A549 (cell line): ENCODE results near the gene ELK1. TPM values are rescaled to one million over a fixed set of nuclear protein-coding genes. Genes with fewer than 3 reads are reported as not detected.

Source experiments
- ATAC-seq, 2 experiments: fragments of 200-7000 bp in 1 of 2; fragments of >200 bp in 1 of 2; cut with Nextera tagmentation in 1 of 2; cut with Tn5 transposase in 1 of 2; 3 replicates each; pipeline versions ENCODE4 v1.8.0 to v1.9.1; 2018 to 2020; ENCODE audit warnings: mild to moderate bottlenecking in 1 of 2, moderate library complexity in 1 of 2
- CTCF ChIA-PET: fragments of 300-600 bp; sonication (Branson Sonifier 250); formaldehyde crosslinking; extraction: SDS; loops from one replicate; lab custom pipeline; 2021; ENCODE audit warnings: antibody characterized with exemption, inconsistent platforms; lab: Yijun Ruan, JAX
- POLR2A ChIA-PET: fragments of 350-600 bp; formaldehyde crosslinking; extraction: SDS; loops from one replicate; lab custom pipeline; 2021; ENCODE audit warnings: antibody characterized with exemption, inconsistent platforms; lab: Yijun Ruan, JAX
- DNase-seq, 2 experiments: peaks; one replicate each; pipeline versions ENCODE4 v3.0.0 to v3.0.0-alpha.2; 2011 to 2016; ENCODE audit warnings: low read depth in 1 of 2, low spot score in 1 of 2
- FAIRE-seq: peaks from 2 replicates; lab custom pipeline; 2011; peaks lifted over from hg19 to GRCh38; lab: Jason Lieb, UNC
- H3K27ac ChIP-seq, 2 experiments: fragments of >200 bp; sonication (Bioruptor Twin); formaldehyde crosslinking; 3 replicates each; pipeline ENCODE4 v1.5.1; 2016 to 2017
- H3K4me1 ChIP-seq: fragments of >200 bp; sonication (Bioruptor Twin); formaldehyde crosslinking; 3 replicates; pipeline ENCODE4 v1.6.1; 2016
- H3K4me2 ChIP-seq: fragments of >200 bp; sonication (Bioruptor Twin); formaldehyde crosslinking; 3 replicates; pipeline ENCODE4 v1.6.1; 2016
- H3K4me3 ChIP-seq: fragments of >200 bp; sonication (Bioruptor Twin); formaldehyde crosslinking; 3 replicates; pipeline ENCODE4 v1.5.1; 2016
- H3K9me3 ChIP-seq: fragments of >200 bp; sonication (Bioruptor Twin); formaldehyde crosslinking; 3 replicates; pipeline ENCODE4 v1.6.1; 2016
- BCL3 ChIP-seq: fragments of >200 bp; sonication (Bioruptor Twin); formaldehyde crosslinking; IDR thresholded peaks from 3 replicates; pipeline ENCODE4 v1.6.1; 2016
- CBX8 ChIP-seq: fragments of 200-600 bp; sonication (generic); IDR thresholded peaks from 2 replicates; pipeline ENCODE4 v1.6.1; 2016
- CHD2 ChIP-seq: fragments of 150-350 bp; IDR thresholded peaks from 2 replicates; pipeline ENCODE4 v1.6.1; 2014; ENCODE audit warnings: low read length; ENCODE audit not compliant: partially characterized antibody
- EHF ChIP-seq: fragments of 250-450 bp; sonication (Bioruptor Pico); IDR thresholded peaks from 2 replicates; pipeline ENCODE4 v1.5.0; 2020; ENCODE audit warnings: mild to moderate bottlenecking
- EHMT2 ChIP-seq: fragments of 200-600 bp; sonication (generic); IDR thresholded peaks from 2 replicates; pipeline ENCODE4 v1.6.1; 2016; ENCODE audit warnings: antibody characterized with exemption, low read depth, mild to moderate bottlenecking, moderate library complexity
- FOSB ChIP-seq: fragments of 250-450 bp; sonication (Bioruptor Pico); IDR thresholded peaks from 2 replicates; pipeline ENCODE4 v1.5.0; 2020; ENCODE audit warnings: mild to moderate bottlenecking, moderate library complexity
- FOSL2 ChIP-seq, 2 experiments: fragments of 450-650 bp in 1 of 2; fragments of >200 bp in 1 of 2; sonication (Bioruptor Twin) in 1 of 2; formaldehyde crosslinking; IDR thresholded peaks; 2 replicates each; pipeline versions ENCODE4 v1.5.0 to v1.6.1; 2016 to 2020; ENCODE audit warnings: mild to moderate bottlenecking in 1 of 2, moderate library complexity in 1 of 2
- GATA3 ChIP-seq: IDR thresholded peaks from 2 replicates; pipeline ENCODE4 v1.6.1; 2012; ENCODE audit warnings: borderline replicate concordance
- HEYL ChIP-seq: fragments of 250-450 bp; sonication (Bioruptor Pico); IDR thresholded peaks from 2 replicates; pipeline ENCODE4 v1.8.0; 2021; ENCODE audit warnings: mild to moderate bottlenecking, moderate library complexity
- JUN ChIP-seq, 2 experiments: fragments of >200 bp; sonication (Bioruptor Twin); formaldehyde crosslinking; IDR thresholded peaks; 2 replicates in 1 of 2; 3 replicates in 1 of 2; pipeline ENCODE4 v1.6.1; 2016 to 2017
- JUNB ChIP-seq: fragments of >200 bp; sonication (Bioruptor Twin); formaldehyde crosslinking; IDR thresholded peaks from 2 replicates; pipeline ENCODE4 v1.6.1; 2016
- KDM1A ChIP-seq: fragments of 200-600 bp; sonication (generic); IDR thresholded peaks from 2 replicates; pipeline ENCODE4 v1.6.1; 2016; ENCODE audit warnings: low read depth, mild to moderate bottlenecking
- KDM5A ChIP-seq: fragments of 200-600 bp; sonication (generic); IDR thresholded peaks from 2 replicates; pipeline ENCODE4 v1.6.1; 2016; ENCODE audit warnings: antibody characterized with exemption, mild to moderate bottlenecking
- MAFK ChIP-seq: fragments of 450-650 bp; IDR thresholded peaks from 2 replicates; pipeline ENCODE4 v1.6.1; 2014; ENCODE audit not compliant: partially characterized antibody
- MAX ChIP-seq: IDR thresholded peaks from 2 replicates; pipeline ENCODE4 v1.6.1; 2012
- MAZ ChIP-seq: fragments of 150-350 bp; IDR thresholded peaks from 2 replicates; pipeline ENCODE4 v1.6.1; 2014; ENCODE audit warnings: antibody characterized with exemption, low read depth, low read length, borderline replicate concordance
- PHF8 ChIP-seq: fragments of 200-600 bp; sonication (generic); IDR thresholded peaks from 2 replicates; pipeline ENCODE4 v1.6.1; 2016; ENCODE audit warnings: low read depth, mild to moderate bottlenecking, antibody characterized with exemption, moderate library complexity, borderline replicate concordance
- POLR2A ChIP-seq: IDR thresholded peaks from 2 replicates; pipeline ENCODE4 v1.6.1; 2012; ENCODE audit warnings: mild to moderate bottlenecking, low read length
- POLR2AphosphoS2 ChIP-seq: conservative IDR thresholded peaks from 2 replicates; pipeline ENCODE4 v1.6.1; 2012; ENCODE audit warnings: low read length, improper control_type of control experiment, inconsistent platforms
- RCOR1 ChIP-seq: fragments of 150-350 bp; IDR thresholded peaks from 2 replicates; pipeline ENCODE4 v1.6.1; 2014; ENCODE audit warnings: antibody characterized with exemption, low read length, low read depth
- SMC3 ChIP-seq: fragments of >200 bp; sonication (Bioruptor Twin); formaldehyde crosslinking; IDR thresholded peaks from 3 replicates; pipeline ENCODE4 v1.6.1; 2018; ENCODE audit warnings: inconsistent platforms
- SREBF2 ChIP-seq: fragments of 450-650 bp; IDR thresholded peaks from 2 replicates; pipeline ENCODE4 v1.6.1; 2014; ENCODE audit warnings: mild to moderate bottlenecking, moderate library complexity
- TFCP2L1 ChIP-seq: fragments of 250-450 bp; sonication (Bioruptor Pico); IDR thresholded peaks from 2 replicates; pipeline ENCODE4 v1.5.0; 2021; ENCODE audit warnings: mild to moderate bottlenecking
- ZNF302 ChIP-seq: fragments of 250-450 bp; sonication (Bioruptor Pico); IDR thresholded peaks from 2 replicates; pipeline ENCODE4 v1.9.0; 2021; ENCODE audit warnings: inconsistent platforms, mild to moderate bottlenecking, moderate library complexity
- WGBS: methylation state at CpG from one replicate; pipeline ENCODE4 v1.1.6; 2017; ENCODE audit errors: missing lambda C conversion rate; 5-methylcytosine and 5-hydroxymethylcytosine counted together
- polyA plus RNA-seq, 4 experiments: library from polyadenylated mRNA; depleted of rRNA in 3 of 4; stranded (reverse); fragments of >200 nt; fragmentation: RNase III in 1 of 4; extraction: RNeasy Plus Mini Kit Qiagen cat#74134 plus additional on column Dnase treatment in 1 of 4; gene quantifications; 2 replicates in 3 of 4; 3 replicates in 1 of 4; pipeline ENCODE4 v1.2.3, GENCODE V29; 2011 to 2017
- TF ChIP-seq, protein P1 (sequence below): fragments of 250-450 bp; sonication (Bioruptor Pico); IDR thresholded peaks from 2 replicates; pipeline ENCODE4 v1.5.0; 2020; ENCODE audit warnings: low read depth, mild to moderate bottlenecking, moderate library complexity

The ELK1 gene
- polyA plus RNA-seq, 2 of the 4 experiments (the other 2 are of a cell fraction), result 14.6 to 23.5 TPM

- TF ChIP-seq FOSL2 (IDR thresholded peaks at IDR 0.05) (no peak), FOSL2 (CRISPR knock-in tag; IDR thresholded peaks at IDR 0.05) (no peak), MAFK (no peak)
These were observed 16.4 kb downstream of the ELK1 start (continued) for GRCh38 chrX:47633689-47634590.

DNA sequence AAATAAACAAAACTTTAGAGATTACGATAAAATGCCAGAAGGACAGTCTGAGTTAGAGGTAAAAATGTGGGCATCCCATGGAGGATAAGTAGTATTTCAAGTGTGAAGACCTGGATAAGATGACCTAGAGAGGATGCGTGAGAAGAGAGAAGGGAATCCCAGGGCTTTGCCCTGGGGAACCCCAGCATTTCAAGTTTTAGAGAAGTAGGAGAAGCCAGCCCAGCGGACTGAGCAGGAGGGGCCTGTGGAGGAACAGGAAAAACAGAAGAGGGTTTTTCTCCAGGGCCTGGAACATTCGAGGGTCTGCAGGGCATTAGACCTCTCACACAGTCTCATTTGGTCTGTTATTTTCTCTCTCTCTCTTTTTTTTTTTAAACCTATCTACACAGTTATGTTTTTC lies 17.7 kb downstream of the ELK1 start:
- no peak overlapping the region for H3K4me2 ChIP-seq

DNA sequence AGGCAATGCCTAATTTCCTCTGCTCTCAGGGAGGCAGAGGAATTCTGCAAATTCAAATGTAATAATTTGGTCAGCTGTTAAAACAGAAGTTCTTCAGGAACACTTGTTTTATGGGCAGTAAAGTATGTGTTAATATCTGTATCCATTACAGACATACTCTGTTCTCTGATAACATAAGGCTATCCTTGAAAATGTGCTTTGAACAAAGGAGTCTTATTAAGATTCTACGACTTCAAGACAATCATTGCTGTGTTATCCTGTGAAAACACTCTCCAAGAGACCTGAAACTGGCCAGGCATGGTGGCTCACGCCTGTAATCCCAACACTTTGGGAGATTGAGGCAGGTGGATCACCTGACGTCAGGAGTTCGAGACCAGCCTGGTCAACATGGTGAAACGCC lies 18.7 kb downstream of the ELK1 start:
- Histone ChIP-seq H3K4me1 (no peaks in the 10 kb centered on the region), H3K27ac (no peak overlapping the region), H3K4me3 (no peak overlapping the region), H3K4me2 (no peak overlapping the region), H3K9me3 (no peaks in the 10 kb centered on the region)
- FAIRE-seq (no peak), DNase-seq (no peak), ATAC-seq (no peak)
- TF ChIP-seq HEYL (CRISPR knock-in tag) (no peak), GATA3 (no peak), CHD2 (no peak)
- TF ChIP-seq, protein P1, sequence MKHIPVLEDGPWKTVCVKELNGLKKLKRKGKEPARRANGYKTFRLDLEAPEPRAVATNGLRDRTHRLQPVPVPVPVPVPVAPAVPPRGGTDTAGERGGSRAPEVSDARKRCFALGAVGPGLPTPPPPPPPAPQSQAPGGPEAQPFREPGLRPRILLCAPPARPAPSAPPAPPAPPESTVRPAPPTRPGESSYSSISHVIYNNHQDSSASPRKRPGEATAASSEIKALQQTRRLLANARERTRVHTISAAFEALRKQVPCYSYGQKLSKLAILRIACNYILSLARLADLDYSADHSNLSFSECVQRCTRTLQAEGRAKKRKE (CRISPR knock-in tag), result no peak
- ChIA-PET POLR2A (no interaction called here), CTCF (interaction anchor here (2.7 kb wide), 1 partner anchor 12 kb away, joined by 16 read pairs; no protein-coding TSS in a partner anchor)
- WGBS, result 94% methylated on average over 5 of the region's 5 CpGs

More for the DNA sequence above, 17.7 kb downstream of the ELK1 start:
- CTCF ChIA-PET, result no interaction called here
- Histone ChIP-seq H3K4me1 (no peaks in the 10 kb centered on the region), H3K9me3 (no peaks in the 10 kb centered on the region), H3K4me3 (no peak overlapping the region), H3K27ac (no peak overlapping the region)
- POLR2A ChIA-PET, result no interaction called here
- FAIRE-seq (no peak), DNase-seq (no peak), ATAC-seq (no peak)
- 90% methylated on average over 4 of the region's 4 CpGs for WGBS
- TF ChIP-seq FOSB (CRISPR knock-in tag), result no peak
- no peak for TF ChIP-seq PHF8
- no peak for TF ChIP-seq JUN (IDR thresholded peaks at IDR 0.05)
- no peak for TF ChIP-seq MAX
- TF ChIP-seq TFCP2L1 (CRISPR knock-in tag), result no peak
- TF ChIP-seq KDM1A, result no peak

DNA sequence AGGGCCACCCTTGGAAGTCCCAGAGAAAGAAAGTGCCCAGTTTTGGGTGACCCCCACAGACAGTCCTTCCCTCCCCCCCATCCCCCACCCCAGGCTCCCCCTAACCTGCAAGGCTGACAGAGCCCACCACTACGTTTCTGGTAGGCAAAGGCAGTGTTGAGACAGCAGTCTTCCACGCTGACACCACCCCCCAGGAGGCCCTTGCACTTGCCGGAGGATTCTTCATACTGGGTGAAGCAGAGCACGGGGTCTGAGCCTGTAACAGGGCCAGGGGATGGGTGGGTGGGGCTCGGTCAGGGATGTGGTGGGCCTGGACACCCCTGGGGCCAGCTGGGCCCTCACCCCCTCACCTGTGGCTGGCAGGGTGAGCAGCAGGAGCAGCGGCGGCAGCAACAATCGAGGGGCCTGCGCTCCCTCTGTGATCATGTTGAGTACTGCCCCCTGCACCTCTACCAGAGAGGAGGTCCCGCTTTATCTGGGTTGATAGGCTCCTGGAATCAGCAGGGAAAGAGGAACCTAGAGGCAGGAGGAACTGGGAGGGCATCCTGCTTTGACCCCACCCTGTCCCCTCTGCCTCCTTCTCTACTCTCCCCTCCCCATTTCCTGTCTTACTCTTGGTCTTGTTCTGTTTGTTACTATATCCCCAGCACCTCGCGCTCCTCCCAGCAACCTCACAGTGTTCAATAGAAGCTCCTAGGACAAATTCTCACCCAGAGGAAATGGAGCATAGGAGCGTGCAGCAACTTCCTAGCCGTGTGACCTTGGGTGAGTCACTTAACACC lies 20.8 kb downstream of the ELK1 start, which contains the start of gene CFP:
Gene CFP (minus strand): TSS at position 512 of the 782 bp plus-strand sequence. CDS start 86 bp downstream, at position 426.
- TF ChIP-seq POLR2AphosphoS2, result no peak
- no peak for TF ChIP-seq PHF8
- no peak for TF ChIP-seq KDM5A
- no peak for TF ChIP-seq RCOR1
- no peak for TF ChIP-seq CBX8
- TF ChIP-seq SMC3, result no peak
- no peak for TF ChIP-seq JUNB
- no peak for TF ChIP-seq ZNF302
- TF ChIP-seq SREBF2, result no peak
- no peak for TF ChIP-seq POLR2A
- no peak for TF ChIP-seq EHF
- no peak for TF ChIP-seq EHMT2
- TF ChIP-seq BCL3, result no peak
- TF ChIP-seq MAZ, result no peak
- CTCF ChIA-PET, result interaction anchor here (0.9 to 2.7 kb wide), 5 partner anchors 13 to 89 kb away, joined by 3 to 16 read pairs (median 4); no protein-coding TSS in a partner anchor
- no peaks in the 10 kb centered on the region for H3K9me3 ChIP-seq
- H3K27ac ChIP-seq, result no peak within 1 kb of the TSS
- WGBS, result 91% methylated on average over 9 of the region's 14 CpGs
- H3K4me3 ChIP-seq, result no peak within 1 kb of the TSS
- no peak for ATAC-seq
- H3K4me1 ChIP-seq, result no peaks in the 10 kb centered on the region
- POLR2A ChIA-PET, result no interaction called here
- no peak for DNase-seq
- no peak for FAIRE-seq
- H3K4me2 ChIP-seq, result no peak within 1 kb of the TSS
